Gastroesophageal sphincter (tissue), 3 donors: ENCODE data around the gene SETD1B.

Experiments used
- POLR2AphosphoS5 ChIP-seq: sonication (generic); formaldehyde crosslinking; IDR thresholded peaks from one replicate; pipeline ENCODE4 v1.6.1; 2017; ENCODE audit warnings: antibody characterized with exemption
- TF ChIP-seq, protein P1 (sequence below), 4 experiments: fragments of 200-600 bp in 2 of 4; fragments of 450-650 bp in 2 of 4; sonication (generic) in 1 of 4; IDR thresholded peaks; one replicate each; pipeline ENCODE4 v1.5.1; 2017 to 2019; ENCODE audit warnings: antibody characterized with exemption in 4 of 4, mild to moderate bottlenecking in 2 of 4, moderate library complexity in 2 of 4

DNA sequence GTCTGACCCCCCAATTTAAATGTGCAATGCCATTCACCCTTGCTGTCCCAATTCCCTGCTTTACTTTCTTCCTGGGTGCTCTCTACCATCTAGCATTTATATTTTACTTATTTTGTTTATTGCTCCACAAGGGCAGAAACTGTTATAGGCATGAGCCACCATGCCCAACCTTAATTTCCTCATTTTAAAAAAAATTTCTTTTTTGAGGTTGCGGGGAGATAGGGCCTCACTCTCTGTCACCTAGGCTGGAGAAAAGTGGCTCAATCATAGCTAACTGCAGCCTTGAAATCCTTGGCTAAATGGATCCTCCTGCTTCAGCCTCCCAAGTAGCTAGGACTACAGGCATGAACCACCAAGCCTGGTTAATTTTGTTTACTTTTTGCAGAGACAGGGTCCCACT, 41.9 kb downstream of the SETD1B start:
- TF ChIP-seq, protein P1, sequence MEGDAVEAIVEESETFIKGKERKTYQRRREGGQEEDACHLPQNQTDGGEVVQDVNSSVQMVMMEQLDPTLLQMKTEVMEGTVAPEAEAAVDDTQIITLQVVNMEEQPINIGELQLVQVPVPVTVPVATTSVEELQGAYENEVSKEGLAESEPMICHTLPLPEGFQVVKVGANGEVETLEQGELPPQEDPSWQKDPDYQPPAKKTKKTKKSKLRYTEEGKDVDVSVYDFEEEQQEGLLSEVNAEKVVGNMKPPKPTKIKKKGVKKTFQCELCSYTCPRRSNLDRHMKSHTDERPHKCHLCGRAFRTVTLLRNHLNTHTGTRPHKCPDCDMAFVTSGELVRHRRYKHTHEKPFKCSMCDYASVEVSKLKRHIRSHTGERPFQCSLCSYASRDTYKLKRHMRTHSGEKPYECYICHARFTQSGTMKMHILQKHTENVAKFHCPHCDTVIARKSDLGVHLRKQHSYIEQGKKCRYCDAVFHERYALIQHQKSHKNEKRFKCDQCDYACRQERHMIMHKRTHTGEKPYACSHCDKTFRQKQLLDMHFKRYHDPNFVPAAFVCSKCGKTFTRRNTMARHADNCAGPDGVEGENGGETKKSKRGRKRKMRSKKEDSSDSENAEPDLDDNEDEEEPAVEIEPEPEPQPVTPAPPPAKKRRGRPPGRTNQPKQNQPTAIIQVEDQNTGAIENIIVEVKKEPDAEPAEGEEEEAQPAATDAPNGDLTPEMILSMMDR (IDR thresholded peaks at IDR 0.05), result no peak
- TF ChIP-seq POLR2AphosphoS5, result no peak
